Occipital lobe (tissue), 2 donors: ENCODE measurements around the gene DIO2. TPM values are rescaled to one million over a fixed set of nuclear protein-coding genes. Genes with fewer than 3 reads are reported as not detected.

Source experiments
- DNase-seq: peaks from one replicate; lab custom pipeline; 2025; lab: John Stamatoyannopoulos, UW
- total RNA-seq: library from RNA; depleted of rRNA; stranded (reverse); fragments of >200 nt; gene quantifications from one replicate; pipeline ENCODE4 v1.2.3, GENCODE V29; 2014

The DIO2 gene
- total RNA-seq, 1 donor from 2014 or later, result 31.0 TPM

DNA sequence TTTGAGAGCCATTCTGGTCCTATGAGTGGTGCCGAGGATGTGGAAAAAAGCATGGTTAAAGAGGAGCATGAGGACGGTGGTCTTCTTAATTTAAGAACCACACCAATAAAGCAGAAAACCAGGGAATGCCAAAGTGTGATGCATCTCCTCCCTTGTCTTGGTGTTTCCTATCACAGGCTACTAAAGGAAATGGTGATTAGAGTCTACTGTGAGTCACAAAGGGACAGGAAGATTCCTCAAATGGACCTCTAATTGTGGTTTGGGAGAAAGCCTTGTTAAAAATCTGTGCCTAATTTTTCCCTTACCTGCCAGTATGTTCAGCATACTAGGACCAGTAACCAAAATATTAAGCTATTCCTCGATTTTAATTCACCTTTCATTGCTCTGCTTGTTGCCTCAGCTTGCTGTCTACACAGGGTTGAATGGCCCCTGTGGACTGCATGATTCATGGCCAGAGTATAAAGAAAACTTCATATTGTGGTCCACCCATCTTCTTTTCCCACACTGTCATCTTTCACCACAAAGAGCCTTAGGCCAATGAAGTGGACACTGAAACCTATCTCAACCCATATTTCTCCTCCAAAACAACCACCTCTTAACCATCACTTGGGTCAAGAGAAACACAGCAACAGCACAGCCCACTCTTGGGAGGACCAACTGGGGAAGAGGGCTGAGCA, 38.8 kb downstream of the DIO2 start:
- no peak for DNase-seq

DNA sequence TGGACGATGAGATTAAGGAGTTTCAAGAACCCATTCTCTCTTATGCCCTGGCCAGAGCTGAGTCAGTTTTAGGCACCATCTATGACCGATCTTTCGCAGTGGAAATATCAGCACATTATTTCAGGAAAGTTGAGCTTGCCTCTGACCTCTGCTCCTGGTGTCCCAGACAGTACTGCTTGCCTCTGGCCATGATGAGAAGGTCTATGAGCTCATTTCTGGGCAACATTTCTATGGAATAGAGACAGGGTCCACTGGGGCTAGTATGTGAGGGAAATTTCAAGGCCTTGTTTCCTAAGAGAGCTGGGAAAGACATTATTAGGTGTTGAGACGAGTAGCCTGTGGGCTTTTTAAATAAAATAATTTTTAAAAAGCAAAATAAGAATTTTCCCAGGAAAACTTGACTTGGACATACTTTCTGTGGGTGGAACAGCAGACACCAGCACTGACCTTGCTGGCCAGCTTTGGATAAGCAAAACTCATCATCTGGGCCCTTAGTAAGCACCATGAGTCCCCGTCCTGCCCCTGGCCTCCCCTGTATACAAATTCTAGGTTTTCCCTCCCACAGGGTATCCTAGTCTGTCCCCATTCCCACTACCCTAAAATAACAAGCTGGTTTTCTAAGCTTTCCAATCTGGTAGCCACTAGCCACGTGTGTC, 43.4 kb downstream of the DIO2 start:
- no peak for DNase-seq

DNA sequence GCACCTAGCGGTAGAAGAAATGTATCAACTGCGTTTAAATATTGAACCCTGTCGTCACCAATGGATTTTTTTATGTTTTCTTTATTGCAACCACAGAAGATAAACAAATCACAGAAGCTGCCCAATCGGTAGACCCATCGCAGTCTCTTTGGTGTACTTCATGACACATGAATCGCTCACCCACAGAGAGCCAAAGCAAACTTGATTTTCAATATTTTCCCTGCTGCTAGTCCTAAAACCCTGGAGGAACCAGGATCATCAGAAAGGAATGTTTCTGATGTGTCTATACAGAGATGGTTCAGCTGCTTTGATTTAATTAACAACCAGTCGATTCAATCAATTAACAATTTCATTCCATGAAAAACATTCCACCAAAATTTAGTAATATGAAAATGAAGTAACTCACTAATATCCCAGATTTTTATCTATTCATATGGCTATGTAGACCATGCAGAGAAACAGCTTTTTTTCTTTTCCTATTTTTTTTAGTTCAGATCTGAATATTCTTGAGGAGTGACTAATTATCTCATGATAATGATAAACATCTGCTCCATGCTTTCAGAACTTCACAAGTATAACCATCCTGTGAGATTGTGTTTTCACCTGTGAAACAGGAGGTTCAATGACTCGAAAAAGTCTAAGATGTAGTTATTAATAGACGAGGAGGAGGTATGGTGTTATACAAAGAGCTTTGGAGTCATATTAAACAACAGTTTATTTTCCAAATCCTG, 46.1 kb downstream of the DIO2 start:
- no peak for DNase-seq

DNA sequence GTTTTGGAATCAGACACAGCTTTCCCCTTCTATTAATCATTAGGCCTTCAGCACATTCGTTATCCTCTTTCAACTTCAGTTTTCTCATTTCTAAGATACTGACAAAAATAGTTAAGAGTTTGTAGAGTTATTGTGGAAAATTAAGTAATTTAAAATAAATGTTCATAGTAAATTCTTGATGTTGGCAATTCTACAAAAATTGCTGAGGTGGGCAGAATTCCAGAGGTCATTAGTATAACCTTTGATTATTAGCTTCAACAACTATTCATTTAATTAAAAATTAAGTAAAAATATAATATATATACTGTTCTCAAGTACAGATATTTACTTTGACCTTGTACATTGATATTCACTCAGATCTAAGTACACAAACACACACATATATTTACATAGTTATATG, 58.5 kb downstream of the DIO2 start:
- DNase-seq, result no peak

DNA sequence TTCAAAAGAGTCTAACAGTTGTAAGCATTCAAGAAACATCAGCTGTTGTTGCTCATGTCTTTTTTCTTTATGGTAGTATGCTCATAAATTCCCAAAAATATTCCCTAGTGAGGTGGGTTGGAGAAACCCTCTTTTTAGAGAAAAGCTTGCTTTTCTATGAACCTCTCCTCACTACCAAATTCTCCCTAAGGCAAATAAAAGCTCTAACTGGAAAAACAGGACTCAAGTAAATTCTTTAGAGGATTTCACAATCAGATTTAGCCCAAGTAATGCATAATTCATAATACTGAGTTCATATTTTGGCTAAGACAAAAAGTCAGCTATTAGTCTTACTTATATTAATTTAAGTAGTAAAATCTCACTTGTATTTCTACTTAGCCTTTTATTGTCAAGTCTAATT, 59.1 kb downstream of the DIO2 start:
- no peak for DNase-seq

GRCh38 chr14:80150301-80150700, 61.0 kb downstream of the DIO2 start:
- DNase-seq, result no peak
